NCI-H446 treated with DMSO at 0.1 percent for 48 hours (cell line): ENCODE data around the gene TGIF2LY.
"Not testable (repeated sequence)": the region's sequence is repeated elsewhere in the genome, so short reads cannot be mapped to it uniquely, and the experiment has no call there.

Experiments
- DNase-seq: peaks from one replicate; lab custom pipeline; 2025; lab: John Stamatoyannopoulos, UW

The TGIF2LY gene

DNA sequence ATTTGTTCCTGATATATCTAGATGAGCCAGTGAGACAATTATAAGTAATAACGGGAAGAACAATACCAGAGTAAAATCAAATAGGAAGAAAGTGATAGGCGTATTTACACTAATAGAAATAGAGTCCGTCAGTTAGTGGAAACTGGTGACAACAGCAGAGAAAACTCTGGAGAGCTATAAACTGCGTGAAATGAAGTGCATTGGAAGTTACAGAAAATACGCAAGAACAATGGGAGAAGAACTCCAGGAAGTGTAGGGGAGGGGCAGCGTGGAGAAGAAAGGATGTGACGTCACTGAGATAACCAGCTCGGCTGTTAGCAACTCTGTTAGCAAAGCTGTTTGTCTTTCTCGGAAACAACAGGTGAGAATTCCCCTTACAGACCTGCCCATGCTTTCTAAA lies at the start of gene TGIF2LY:
Gene TGIF2LY (plus strand): TSS at position 301 of the 400 bp plus-strand sequence. CDS start 178 bp downstream, outside the sequence.
- not testable (repeated sequence) for DNase-seq
